Endothelial cell of umbilical vein (primary cell): Measurements from ENCODE around the gene NLRP3. TPM values are rescaled to one million over a fixed set of nuclear protein-coding genes. Genes with fewer than 3 reads are reported as not detected.

Experiments
- BruUV-seq: library from RNA; stranded (reverse); fragments of 400-500 nt; replicated peaks from 2 replicates; lab custom pipeline; 2021; lab: Mats Ljungman, UMichigan
- CTCF ChIA-PET: fragments of 300-600, 350-600 bp; sonication (Branson Sonifier 250); formaldehyde crosslinking; loops from one replicate; lab custom pipeline; 2021; ENCODE audit warnings: antibody characterized with exemption, inconsistent platforms; lab: Charles Lee
- POLR2A ChIA-PET: fragments of 300-600, 350-600 bp; sonication (Branson Sonifier 250); formaldehyde crosslinking; loops from one replicate; lab custom pipeline; 2021; ENCODE audit warnings: antibody characterized with exemption, inconsistent platforms; lab: Charles Lee
- DNase-seq: peaks from one replicate; pipeline ENCODE4 v3.0.0-alpha.2; 2011; ENCODE audit warnings: low read depth, low spot score
- FAIRE-seq: peaks from 2 replicates; lab custom pipeline; 2011; peaks lifted over from hg19 to GRCh38; lab: Jason Lieb, UNC
- H2AFZ ChIP-seq: 2 replicates; pipeline ENCODE4 v1.6.0; 2012; ENCODE audit warnings: low read depth, low read length, control low read depth, inconsistent platforms
- H3K27ac ChIP-seq: 2 replicates; pipeline ENCODE4 v1.5.1; 2011; ENCODE audit warnings: low read depth, mild to moderate bottlenecking, control low read depth, low read length, moderate library complexity; ENCODE audit not compliant: insufficient read depth
- H3K27me3 ChIP-seq, 2 experiments: 2 replicates each; pipeline versions ENCODE4 v1.6.0 to v1.6.1; 2011; ENCODE audit warnings: low read length in 2 of 2, mixed read lengths in 1 of 2; ENCODE audit not compliant: control insufficient read depth in 2 of 2, insufficient read depth in 2 of 2
- H3K36me3 ChIP-seq, 2 experiments: 2 replicates in 1 of 2; 3 replicates in 1 of 2; pipeline ENCODE4 v1.5.1; 2011; ENCODE audit warnings: low read length in 2 of 2, mild to moderate bottlenecking in 1 of 2, moderate library complexity in 1 of 2; ENCODE audit not compliant: control insufficient read depth in 2 of 2, insufficient read depth in 2 of 2; ENCODE audit errors: extremely low read depth in 1 of 2
- H3K4me1 ChIP-seq: 3 replicates; pipeline ENCODE4 v1.5.1; 2011; ENCODE audit warnings: mild to moderate bottlenecking, low read length; ENCODE audit not compliant: control insufficient read depth, insufficient read depth; ENCODE audit errors: extremely low read depth
- H3K4me2 ChIP-seq: 2 replicates; pipeline ENCODE4 v1.6.1; 2011; ENCODE audit warnings: low read length, control low read depth, mixed read lengths; ENCODE audit not compliant: insufficient read depth
- H3K4me3 ChIP-seq, 3 experiments: fragments of 200-600 bp in 1 of 3; sonication (generic), shearing (Covaris generic) in 1 of 3; replicated peaks in 1 of 3; 2 replicates each; pipeline ENCODE4 v1.5.1; 2011 to 2016; ENCODE audit warnings: control low read depth in 3 of 3, low read length in 3 of 3, mild to moderate bottlenecking in 2 of 3, inconsistent platforms in 1 of 3, low read depth in 1 of 3, moderate library complexity in 1 of 3; ENCODE audit not compliant: insufficient read depth in 1 of 3
- H3K79me2 ChIP-seq: 2 replicates; pipeline ENCODE4 v1.6.0; 2012; ENCODE audit warnings: low read length, inconsistent platforms; ENCODE audit not compliant: control insufficient read depth, insufficient read depth
- H3K9ac ChIP-seq: replicated peaks from 2 replicates; pipeline ENCODE3; 2011; ENCODE audit warnings: low read length, control low read depth; ENCODE audit not compliant: insufficient read depth; ENCODE audit errors: extremely low read depth
- H3K9me1 ChIP-seq: replicated peaks from 3 replicates; pipeline ENCODE4 v1.6.0; 2011; ENCODE audit warnings: mild to moderate bottlenecking, low read length; ENCODE audit not compliant: control insufficient read depth, insufficient read depth; ENCODE audit errors: extremely low read depth
- H3K9me3 ChIP-seq: replicated peaks from 2 replicates; pipeline ENCODE4 v1.5.1; 2012; ENCODE audit warnings: low read length, inconsistent platforms; ENCODE audit not compliant: control insufficient read depth, insufficient read depth
- H4K20me1 ChIP-seq: replicated peaks from 2 replicates; pipeline ENCODE3; 2011; ENCODE audit warnings: mild to moderate bottlenecking, low read length; ENCODE audit not compliant: control insufficient read depth, insufficient read depth; ENCODE audit errors: extremely low read depth
- CTCF ChIP-seq, 2 donors: IDR thresholded peaks; 1 replicate in 1 of 2; 2 replicates in 1 of 2; pipeline ENCODE4 v1.5.1; 2011; ENCODE audit warnings: low read length in 2 of 2, mild to moderate bottlenecking in 2 of 2, moderate library complexity in 2 of 2, control low read depth in 1 of 2, inconsistent platforms in 1 of 2, low read depth in 1 of 2; ENCODE audit not compliant: insufficient read depth in 1 of 2; ENCODE audit errors: extremely low read depth in 1 of 2
- EZH2 ChIP-seq: IDR thresholded peaks from 2 replicates; pipeline ENCODE4 v1.6.1; 2012; ENCODE audit warnings: borderline replicate concordance, low read depth, mild to moderate bottlenecking, moderate library complexity, low read length, inconsistent platforms; ENCODE audit not compliant: severe bottlenecking
- FOS ChIP-seq: IDR thresholded peaks from 2 replicates; pipeline ENCODE4 v1.6.1; 2011; ENCODE audit warnings: mild to moderate bottlenecking, low read length, moderate library complexity, borderline replicate concordance; ENCODE audit not compliant: insufficient read depth
- GATA2 ChIP-seq: IDR thresholded peaks from 2 replicates; pipeline ENCODE4 v1.7.0; 2011; ENCODE audit warnings: low read depth, mild to moderate bottlenecking, moderate library complexity, mixed read lengths, low read length; ENCODE audit not compliant: insufficient read length, insufficient read depth
- JUN ChIP-seq: IDR thresholded peaks from 2 replicates; pipeline ENCODE4 v1.6.1; 2011; ENCODE audit warnings: borderline replicate concordance, low read depth; ENCODE audit not compliant: insufficient read length, insufficient read depth
- MAX ChIP-seq: IDR thresholded peaks from 2 replicates; pipeline ENCODE4 v1.6.1; 2011; ENCODE audit not compliant: insufficient read depth, insufficient read length
- MYC ChIP-seq: IDR thresholded peaks from one replicate; pipeline ENCODE4 v1.6.1; 2011; ENCODE audit warnings: mild to moderate bottlenecking, low read depth, low read length
- POLR2A ChIP-seq: IDR thresholded peaks from 2 replicates; pipeline ENCODE4 v1.6.1; 2012; ENCODE audit warnings: low read depth, mild to moderate bottlenecking, control low read depth, low read length
- POLR2AphosphoS5 ChIP-seq: IDR thresholded peaks from 2 replicates; pipeline ENCODE4 v1.6.1; 2012; ENCODE audit warnings: low read depth, mild to moderate bottlenecking, control low read depth, low read length, moderate library complexity; ENCODE audit not compliant: insufficient read depth
- dilution Hi-C: fragments of 300-500 bp; cut with MboI; formaldehyde crosslinking; loops from one replicate; pipeline ENCODE4 v1.15.0; 2019; ENCODE audit warnings: low sequenced_read_pairs; ENCODE audit not compliant: extremely low pct_ligation_motif_present
- intact Hi-C: fragments of 100-400 bp; cut with micrococcal nuclease; formaldehyde crosslinking; loops from one replicate; pipeline ENCODE4 v1.10.0; 2022
- polyA plus RNA-seq, 4 experiments: library from polyadenylated mRNA; depleted of rRNA in 3 of 4; stranded (reverse) in 3 of 4; unstranded in 1 of 4; fragments of >200 nt; gene quantifications; 2 replicates each; pipeline versions ENCODE4 v1.2.1 to v1.2.3, GENCODE V29; 2011 to 2012; ENCODE audit warnings: missing spikeins in 1 of 4
- total RNA-seq: library from RNA; stranded (reverse); gene quantifications from 2 replicates; pipeline ENCODE4 v1.2.3, GENCODE V29; 2021

NLRP3 gene
- total and polyA plus RNA-seq, 2 donors (not counting 3 experiments of a cell fraction or from before 2014, with no cell fraction given) = 0.24 to 0.29 TPM

GRCh38 chr1:247421074-247421473 lies 5.1 kb downstream of the NLRP3 start:
- no peak for FAIRE-seq
- H4K20me1 ChIP-seq = no peaks in the 10 kb centered on the region
- no peak overlapping the region for H3K4me2 ChIP-seq
- no TSS peak for BruUV-seq
- no peak overlapping the region for H3K9ac ChIP-seq
- no peak for DNase-seq
- dilution Hi-C loops = no loop called here
- intact Hi-C loops = no loop called here
- H3K27me3 ChIP-seq = no peaks in the 10 kb centered on the region
- no peaks in the 10 kb centered on the region for H3K9me1 ChIP-seq
- H3K4me1 ChIP-seq = no peaks in the 10 kb centered on the region
- ChIA-PET POLR2A (no interaction called here), CTCF (no interaction called here)
- H2AFZ ChIP-seq = no peak overlapping the region
- no peaks in the 10 kb centered on the region for H3K36me3 ChIP-seq
- H3K27ac ChIP-seq = no peak overlapping the region
- H3K79me2 ChIP-seq = no peaks in the 10 kb centered on the region
- TF ChIP-seq MYC = no peak
- TF ChIP-seq EZH2 = no peak
- no peak for TF ChIP-seq JUN
- TF ChIP-seq POLR2A = no peak
- no peak for TF ChIP-seq FOS
- no peak for TF ChIP-seq GATA2
- no peak for TF ChIP-seq MAX
- TF ChIP-seq CTCF (IDR thresholded peaks at IDR 0.05; ENCODE audit: extremely low read depth in 1 of 2, insufficient read depth in 1 of 2, low read depth in 1 of 2, low read length in 2 of 2) = no peak
- no peak for TF ChIP-seq POLR2AphosphoS5
- no peaks in the 10 kb centered on the region for H3K9me3 ChIP-seq
- H3K4me3 ChIP-seq = no peak overlapping the region
